ENCODE data around the gene AKTIP.
A peak's percentile ranks its signal among the peaks of the same experiment; 100 is the strongest.

Gene AKTIP

DNA sequence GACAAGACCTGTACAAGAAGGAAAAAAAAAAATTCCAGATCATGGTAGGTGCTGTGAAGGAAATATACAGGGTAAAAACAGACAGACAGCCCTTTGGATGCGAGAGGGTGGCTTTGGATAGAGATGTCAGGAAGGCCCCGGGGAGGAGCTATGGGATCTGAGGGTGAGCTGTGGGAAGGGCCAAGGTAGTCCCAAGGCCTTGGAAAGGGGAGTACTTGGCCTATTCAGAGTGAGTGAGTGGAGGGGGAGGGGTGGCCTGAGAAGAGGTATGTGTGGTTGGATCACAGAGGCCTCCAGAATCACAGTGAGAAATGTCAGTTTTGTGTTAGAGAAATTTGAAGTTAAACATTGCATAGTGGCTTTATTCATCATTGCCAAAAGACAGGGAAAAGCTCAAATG, 31.2 kb upstream of the AKTIP start:
- TF ChIP-seq POLR2A (IDR thresholded peaks at IDR 0.05; ENCODE audit: low read depth, low read length) (no peak), POLR2AphosphoS5 (IDR thresholded peaks at IDR 0.05; ENCODE audit: low read depth, low read length) (no peak), PAX5 (IDR thresholded peaks at IDR 0.05; ENCODE audit: insufficient read depth, low read length, severe bottlenecking) (no peak), SPI1 (IDR thresholded peaks at IDR 0.05; ENCODE audit: low read depth, low read length) (no peak), POU2F2 (IDR thresholded peaks at IDR 0.05; ENCODE audit: low read depth, low read length) (no peak), TAF1 (IDR thresholded peaks at IDR 0.05; ENCODE audit: low read depth, low read length) (no peak)

DNA sequence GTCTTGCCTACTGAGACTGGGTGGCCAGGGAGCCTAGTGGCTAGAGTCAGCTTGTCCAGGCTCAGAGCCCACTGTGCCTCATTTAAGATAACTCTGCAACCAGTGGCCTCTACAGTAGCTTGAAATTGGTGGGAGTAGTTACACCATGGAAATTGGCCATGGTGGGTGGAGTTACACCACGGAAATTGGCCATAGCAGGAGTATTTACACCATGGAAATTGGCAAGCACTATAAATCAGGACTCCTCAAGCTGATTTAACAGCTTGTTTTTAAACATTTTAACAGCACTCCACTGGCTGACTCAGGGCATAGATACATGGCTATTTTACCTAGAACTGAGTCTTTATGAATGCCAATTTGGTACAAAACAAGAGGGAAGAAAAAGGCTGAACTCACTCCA, 27.7 kb upstream of the AKTIP start:
- FAIRE-seq (no peak), DNase-seq (ENCODE audit: insufficient read length, low spot score) (no peak)
- TF ChIP-seq TAF1 (IDR thresholded peaks at IDR 0.05; ENCODE audit: low read depth, low read length), result no peak
- no peak for TF ChIP-seq POLR2AphosphoS5 (IDR thresholded peaks at IDR 0.05; ENCODE audit: low read depth, low read length)
- no peak for TF ChIP-seq POLR2A (IDR thresholded peaks at IDR 0.05; ENCODE audit: low read depth, low read length)
- no peak for TF ChIP-seq POU2F2 (IDR thresholded peaks at IDR 0.05; ENCODE audit: low read depth, low read length)
- no peak for TF ChIP-seq SPI1 (IDR thresholded peaks at IDR 0.05; ENCODE audit: low read depth, low read length)
- no peak for TF ChIP-seq PAX5 (IDR thresholded peaks at IDR 0.05; ENCODE audit: insufficient read depth, low read length, severe bottlenecking)

More for the DNA sequence above, 31.2 kb upstream of the AKTIP start:
- FAIRE-seq (no peak), DNase-seq (ENCODE audit: insufficient read length, low spot score) (no peak)

DNA sequence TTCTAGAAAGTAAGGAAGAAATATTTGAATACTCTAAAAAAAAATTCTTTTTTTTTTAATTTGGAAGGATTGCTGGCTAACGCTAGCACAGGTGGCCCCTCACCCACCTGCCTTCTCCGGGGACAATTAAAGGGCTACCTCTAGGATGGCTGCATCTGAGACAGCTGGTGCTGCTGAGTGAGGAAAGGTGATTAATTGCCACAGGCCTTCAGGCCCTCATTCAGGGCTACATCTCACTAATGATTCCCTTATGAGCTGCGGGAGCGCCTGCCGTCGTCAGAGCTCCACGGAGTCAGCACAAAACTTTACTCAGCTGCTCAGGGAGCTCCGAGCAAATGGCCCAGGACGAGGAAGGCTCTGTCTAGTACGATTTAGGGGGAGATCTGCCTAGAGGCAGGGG, 27.0 kb upstream of the AKTIP start:
- DNase-seq (ENCODE audit: insufficient read length, low spot score), result no peak
- TF ChIP-seq TAF1 (IDR thresholded peaks at IDR 0.05; ENCODE audit: low read depth, low read length) (no peak), POU2F2 (IDR thresholded peaks at IDR 0.05; ENCODE audit: low read depth, low read length) (no peak), POLR2A (IDR thresholded peaks at IDR 0.05; ENCODE audit: low read depth, low read length) (no peak), SPI1 (IDR thresholded peaks at IDR 0.05; ENCODE audit: low read depth, low read length) (no peak), PAX5 (IDR thresholded peaks at IDR 0.05; ENCODE audit: insufficient read depth, low read length, severe bottlenecking) (no peak)
- FAIRE-seq, result no peak

DNA sequence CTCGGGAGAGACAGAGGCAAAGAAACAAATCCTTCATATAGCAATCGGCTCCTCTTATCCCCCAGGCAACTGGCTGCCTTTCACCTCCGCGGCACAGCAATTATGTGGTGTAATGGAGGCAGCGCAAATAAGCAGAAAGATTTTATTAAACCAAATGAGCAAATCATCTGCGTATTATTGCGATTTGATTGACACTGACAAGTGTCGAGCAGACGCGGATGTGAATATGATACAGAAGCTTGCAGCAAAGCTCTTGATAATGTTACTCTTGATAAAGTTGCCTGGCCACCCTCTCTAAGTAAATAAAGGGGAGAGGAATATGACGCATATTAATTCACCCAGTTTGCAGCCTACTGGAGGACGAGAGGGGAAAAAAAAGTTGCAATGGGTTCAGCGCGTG, 26.5 kb upstream of the AKTIP start:
- DNase-seq (ENCODE audit: insufficient read length, low spot score) (no peak), FAIRE-seq (no peak)
- TF ChIP-seq TAF1 (IDR thresholded peaks at IDR 0.05; ENCODE audit: low read depth, low read length), result no peak
- no peak for TF ChIP-seq POLR2AphosphoS5 (IDR thresholded peaks at IDR 0.05; ENCODE audit: low read depth, low read length)
- TF ChIP-seq POU2F2 (IDR thresholded peaks at IDR 0.05; ENCODE audit: low read depth, low read length), result no peak
- TF ChIP-seq PAX5 (IDR thresholded peaks at IDR 0.05; ENCODE audit: insufficient read depth, low read length, severe bottlenecking), result no peak
- no peak for TF ChIP-seq POLR2A (IDR thresholded peaks at IDR 0.05; ENCODE audit: low read depth, low read length)
- TF ChIP-seq SPI1 (IDR thresholded peaks at IDR 0.05; ENCODE audit: low read depth, low read length), result no peak

DNA sequence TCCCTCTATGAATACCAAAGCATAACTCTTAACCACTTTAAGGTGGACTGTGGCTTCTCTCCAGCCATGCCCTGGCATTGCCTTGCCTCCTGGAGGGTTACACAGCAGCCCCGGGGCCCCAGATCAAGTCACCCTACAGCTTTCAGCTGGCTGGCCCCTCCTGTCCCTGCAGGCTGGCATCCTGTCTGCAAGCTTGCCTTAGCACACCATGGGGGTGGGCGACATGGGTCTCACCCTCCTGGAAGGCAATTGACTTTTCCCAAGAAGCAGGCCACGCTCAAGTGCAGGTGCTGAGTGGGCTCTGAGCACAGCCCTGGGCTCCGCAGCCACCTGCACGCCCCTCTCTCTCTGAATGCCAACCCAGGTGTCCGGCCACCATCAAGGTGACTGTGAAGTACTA, 25.8 kb upstream of the AKTIP start:
- no peak for FAIRE-seq
- no peak for DNase-seq (ENCODE audit: insufficient read length, low spot score)
- no peak for TF ChIP-seq POU2F2 (IDR thresholded peaks at IDR 0.05; ENCODE audit: low read depth, low read length)
- TF ChIP-seq SPI1 (IDR thresholded peaks at IDR 0.05; ENCODE audit: low read depth, low read length), result no peak
- no peak for TF ChIP-seq POLR2AphosphoS5 (IDR thresholded peaks at IDR 0.05; ENCODE audit: low read depth, low read length)
- no peak for TF ChIP-seq TAF1 (IDR thresholded peaks at IDR 0.05; ENCODE audit: low read depth, low read length)
- TF ChIP-seq PAX5 (IDR thresholded peaks at IDR 0.05; ENCODE audit: insufficient read depth, low read length, severe bottlenecking), result no peak
- no peak for TF ChIP-seq POLR2A (IDR thresholded peaks at IDR 0.05; ENCODE audit: low read depth, low read length)

DNA sequence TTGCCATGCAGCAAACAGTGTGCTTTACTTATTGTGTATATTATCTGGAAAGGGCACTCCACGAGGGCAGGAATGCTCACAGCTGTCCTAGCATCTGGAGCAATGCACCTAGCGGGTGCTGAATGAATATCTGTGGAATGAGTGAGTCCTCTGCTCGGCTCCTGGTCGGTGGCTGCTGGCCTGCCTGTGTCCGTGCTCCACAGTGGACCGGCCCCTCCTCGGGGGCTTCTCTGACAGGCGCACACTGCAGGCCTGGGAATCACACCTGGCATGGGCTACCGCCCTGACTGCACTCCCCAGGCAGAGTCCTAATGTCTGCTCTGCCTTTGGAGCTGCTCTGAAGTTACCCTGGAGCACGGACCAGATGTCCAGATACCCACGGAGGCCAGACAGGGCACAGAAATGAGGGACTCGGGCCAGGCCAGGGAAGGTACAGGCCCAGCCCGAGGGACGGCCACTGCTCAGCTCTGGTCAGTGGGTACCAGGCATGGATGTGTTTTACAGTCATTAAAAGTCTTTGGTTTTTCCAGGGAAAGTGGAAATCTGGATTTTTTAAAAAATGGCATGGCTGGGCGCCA, 21.1 kb upstream of the AKTIP start:
- FAIRE-seq (no peak), DNase-seq (ENCODE audit: insufficient read length, low spot score) (no peak)
- no peak for TF ChIP-seq PAX5 (IDR thresholded peaks at IDR 0.05; ENCODE audit: insufficient read depth, low read length, severe bottlenecking)
- no peak for TF ChIP-seq TAF1 (IDR thresholded peaks at IDR 0.05; ENCODE audit: low read depth, low read length)
- TF ChIP-seq SPI1 (IDR thresholded peaks at IDR 0.05; ENCODE audit: low read depth, low read length), result no peak
- TF ChIP-seq POU2F2 (IDR thresholded peaks at IDR 0.05; ENCODE audit: low read depth, low read length), result no peak
- no peak for TF ChIP-seq POLR2A (IDR thresholded peaks at IDR 0.05; ENCODE audit: low read depth, low read length)
- TF ChIP-seq POLR2AphosphoS5 (IDR thresholded peaks at IDR 0.05; ENCODE audit: low read depth, low read length), result no peak

DNA sequence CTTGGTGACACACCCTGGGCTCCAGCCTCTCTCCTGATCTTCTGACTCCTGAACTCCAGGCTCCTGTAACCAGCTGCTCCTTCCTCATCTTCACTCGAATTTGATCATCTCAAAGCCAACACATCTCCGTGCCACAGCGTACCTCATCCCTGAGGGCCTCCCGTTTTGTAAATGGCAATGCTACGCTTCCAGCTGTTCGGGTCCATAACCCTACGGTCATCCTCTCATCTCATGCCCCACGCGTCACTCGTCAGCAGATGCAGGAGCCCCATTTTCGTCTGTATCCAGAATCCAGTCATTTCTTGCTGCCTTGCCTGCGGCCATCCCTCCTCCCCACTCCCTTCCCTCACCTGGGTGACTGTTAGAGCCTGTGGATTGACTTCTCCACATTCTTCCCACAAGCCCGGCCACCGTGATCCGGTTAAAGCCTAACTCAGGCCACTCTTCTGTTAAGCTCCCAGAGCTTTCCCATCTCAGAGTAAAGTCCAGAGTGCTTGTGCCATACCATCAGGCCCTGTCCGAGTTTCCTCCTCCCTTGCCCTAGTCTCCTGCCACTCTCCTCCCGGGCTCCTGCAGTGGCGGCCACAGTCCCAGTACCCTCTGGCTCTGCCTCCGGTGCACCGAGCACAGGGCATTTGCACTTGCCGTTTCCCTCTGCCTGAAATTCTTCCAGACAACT, 20.3 kb upstream of the AKTIP start:
- FAIRE-seq (no peak), DNase-seq (ENCODE audit: insufficient read length, low spot score) (no peak)
- TF ChIP-seq POLR2A (IDR thresholded peaks at IDR 0.05; ENCODE audit: low read depth, low read length) (no peak), POU2F2 (IDR thresholded peaks at IDR 0.05; ENCODE audit: low read depth, low read length) (no peak), TAF1 (IDR thresholded peaks at IDR 0.05; ENCODE audit: low read depth, low read length) (no peak), PAX5 (IDR thresholded peaks at IDR 0.05; ENCODE audit: insufficient read depth, low read length, severe bottlenecking) (no peak), SPI1 (IDR thresholded peaks at IDR 0.05; ENCODE audit: low read depth, low read length) (no peak), POLR2AphosphoS5 (IDR thresholded peaks at IDR 0.05; ENCODE audit: low read depth, low read length) (no peak)

DNA sequence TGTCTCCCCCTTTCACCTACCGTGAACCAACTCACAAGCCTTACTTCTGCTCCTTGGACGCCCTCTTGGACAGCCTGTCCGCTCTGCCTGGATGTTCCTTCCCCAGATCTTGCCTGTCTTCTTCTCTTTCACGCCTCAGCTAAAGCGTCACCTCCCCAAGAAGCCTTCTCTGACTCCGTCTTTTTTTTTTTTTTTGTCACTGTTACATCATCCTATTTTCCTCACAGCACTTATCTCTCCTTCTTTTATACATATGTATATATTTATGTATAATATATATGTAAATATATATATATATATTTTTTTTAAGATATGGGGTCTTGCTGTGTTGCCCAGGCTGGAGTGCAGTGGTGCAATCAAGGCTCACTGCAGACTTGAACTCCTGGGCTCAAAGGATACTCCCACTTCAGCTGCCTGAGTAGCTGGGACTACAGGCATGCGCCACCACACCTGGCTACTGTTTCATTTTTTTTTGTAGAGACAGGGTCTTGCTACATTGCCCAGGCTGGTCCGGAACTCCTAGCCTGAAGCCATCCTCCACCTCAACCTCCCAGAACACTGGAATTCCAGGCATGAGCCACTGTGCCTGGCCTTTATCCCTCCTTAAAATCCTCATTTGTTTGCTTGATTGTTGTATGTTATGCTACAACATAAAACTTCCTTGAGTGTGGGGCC, 16.5 kb upstream of the AKTIP start:
- DNase-seq (ENCODE audit: insufficient read length, low spot score), result no peak

DNA sequence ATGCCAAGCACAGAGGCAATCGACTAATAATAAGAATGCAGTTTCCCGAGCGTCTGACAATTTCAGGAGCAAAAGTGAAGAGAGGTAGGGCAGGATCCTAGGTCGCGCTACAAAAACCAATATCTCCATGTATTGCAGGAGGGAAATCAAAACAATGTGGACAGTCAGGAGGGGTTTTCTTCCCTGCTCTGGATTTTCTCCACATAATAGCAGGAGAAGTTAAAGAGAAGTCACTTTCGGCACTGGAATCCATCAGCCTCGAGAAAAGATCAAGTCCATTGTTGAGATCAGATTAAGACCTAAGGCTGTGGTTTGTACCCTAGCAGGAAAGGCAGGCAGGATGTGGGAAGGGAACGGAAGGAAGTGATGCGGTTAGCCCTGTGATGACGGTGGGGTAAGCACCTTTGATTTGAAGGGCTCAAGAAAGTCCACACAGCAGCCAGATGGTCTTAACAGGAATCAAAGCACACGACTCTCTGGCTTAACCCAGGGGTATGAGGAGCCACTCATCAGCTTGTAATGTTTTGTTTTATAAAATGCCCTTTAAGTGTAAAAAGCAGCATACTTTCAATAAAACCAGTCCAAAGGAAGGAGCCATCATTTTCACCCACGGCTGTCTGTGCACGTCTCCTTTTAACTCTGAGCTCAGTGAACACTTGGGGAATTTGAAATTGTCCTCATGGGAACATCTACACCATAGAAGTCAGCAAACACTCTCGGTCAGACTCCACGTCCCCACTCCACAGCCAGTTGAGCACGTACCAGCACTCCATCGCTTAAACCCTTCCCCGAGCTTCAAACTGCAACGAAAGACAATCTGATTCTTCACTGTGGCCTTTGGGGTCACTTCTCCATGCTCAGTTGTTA, 15.8 kb upstream of the AKTIP start:
- peak; percentile 68 for DNase-seq (ENCODE audit: insufficient read length, low spot score)
- TF ChIP-seq POU2F2 (IDR thresholded peaks at IDR 0.05; ENCODE audit: low read depth, low read length) (peak; percentile 82), PAX5 (IDR thresholded peaks at IDR 0.05; ENCODE audit: insufficient read depth, low read length, severe bottlenecking) (no peak), POLR2A (IDR thresholded peaks at IDR 0.05; ENCODE audit: low read depth, low read length) (peak; percentile 80), POLR2AphosphoS5 (IDR thresholded peaks at IDR 0.05; ENCODE audit: low read depth, low read length) (peak; percentile 76), TAF1 (IDR thresholded peaks at IDR 0.05; ENCODE audit: low read depth, low read length) (peak; percentile 62; the same call in 1 of the 2 replicates), SPI1 (IDR thresholded peaks at IDR 0.05; ENCODE audit: low read depth, low read length) (peak; percentile 69)
- FAIRE-seq, result peak; percentile 98

More for the DNA sequence above, 16.5 kb upstream of the AKTIP start:
- peak; percentile 43 for FAIRE-seq
- TF ChIP-seq SPI1 (IDR thresholded peaks at IDR 0.05; ENCODE audit: low read depth, low read length) (no peak), TAF1 (IDR thresholded peaks at IDR 0.05; ENCODE audit: low read depth, low read length) (no peak), POLR2A (IDR thresholded peaks at IDR 0.05; ENCODE audit: low read depth, low read length) (no peak)
